ENCODE results near the gene HDAC11. TPM values are rescaled to one million over a fixed set of nuclear protein-coding genes. Genes with fewer than 3 reads are reported as not detected.

The HDAC11 gene
- total RNA-seq, 1 donor from 2014 or later = 37.5 TPM

DNA sequence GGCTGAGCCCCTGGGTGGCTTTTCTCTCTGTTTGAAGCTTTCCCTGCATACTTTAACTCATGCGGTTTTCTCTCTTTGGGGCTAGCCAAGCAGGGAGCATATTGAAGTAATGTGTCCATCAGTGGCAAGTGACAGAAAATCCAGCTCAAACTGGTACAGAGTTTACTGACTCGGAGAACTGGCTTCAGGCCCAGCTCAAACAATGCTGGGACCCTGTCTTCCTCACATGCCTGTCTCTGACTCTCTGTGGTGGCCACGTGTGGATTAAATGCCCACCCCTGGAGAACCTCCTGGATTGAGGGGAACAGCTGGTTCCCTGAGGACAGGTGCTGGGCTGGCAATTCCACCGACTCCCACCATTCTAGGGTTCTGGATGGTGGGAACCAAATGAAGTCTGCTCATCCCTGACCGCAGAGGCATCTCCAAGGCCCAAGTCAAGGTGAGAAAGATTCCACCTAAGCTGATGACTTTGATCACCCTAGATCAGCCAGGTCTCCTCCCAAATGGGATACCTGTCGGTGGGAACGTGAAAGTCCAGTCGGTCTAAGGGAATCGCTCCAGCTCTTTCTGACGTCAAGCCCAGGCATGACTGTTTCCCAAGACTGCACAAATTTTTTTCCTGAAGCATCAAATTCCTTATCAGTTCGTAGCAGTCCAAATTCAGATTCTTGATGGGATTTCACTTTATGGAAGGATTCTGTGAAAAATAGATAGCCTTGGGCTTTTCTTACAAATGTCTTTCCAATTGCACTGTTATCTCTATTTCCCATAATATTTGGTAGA lies 16.3 kb upstream of the HDAC11 start:
- ATAC-seq (no peak), DNase-seq (ENCODE audit: missing footprints) (no peak)
- intact Hi-C loops (cut with DNase I) = no loop called here

DNA sequence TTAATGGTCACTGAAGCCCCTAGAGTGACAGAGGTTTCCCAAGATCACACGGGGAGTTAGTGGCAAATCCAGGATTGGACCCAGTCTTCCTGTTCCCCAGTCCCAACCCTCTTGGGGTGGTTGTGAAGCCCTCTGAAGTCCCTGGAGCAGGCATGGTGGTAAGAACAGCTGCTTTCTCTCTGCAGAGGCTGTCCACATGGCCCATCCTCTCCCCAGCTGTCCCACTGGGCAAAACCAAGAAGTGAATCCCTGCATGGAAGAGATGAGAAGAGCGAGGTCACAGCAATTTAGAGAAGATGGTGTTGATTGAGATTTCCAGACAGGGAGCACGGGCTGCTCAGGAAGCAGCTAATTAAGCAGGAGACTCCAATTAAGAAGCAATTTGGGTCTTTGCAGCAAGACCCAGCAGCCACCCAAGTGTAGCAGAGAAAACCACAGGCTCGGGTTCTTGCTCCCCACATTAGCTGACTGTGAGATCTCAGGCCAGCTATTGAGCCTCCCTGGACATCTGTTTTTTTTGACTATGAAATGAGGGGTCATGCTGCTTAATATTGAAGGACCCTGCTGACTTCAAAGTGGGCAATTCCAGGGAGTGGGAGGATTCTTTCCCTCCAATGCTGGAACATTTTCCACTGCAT lies 14.8 kb upstream of the HDAC11 start:
- no peak for ATAC-seq
- intact Hi-C loops (cut with DNase I) = no loop called here
- no peak for DNase-seq (ENCODE audit: missing footprints)

DNA sequence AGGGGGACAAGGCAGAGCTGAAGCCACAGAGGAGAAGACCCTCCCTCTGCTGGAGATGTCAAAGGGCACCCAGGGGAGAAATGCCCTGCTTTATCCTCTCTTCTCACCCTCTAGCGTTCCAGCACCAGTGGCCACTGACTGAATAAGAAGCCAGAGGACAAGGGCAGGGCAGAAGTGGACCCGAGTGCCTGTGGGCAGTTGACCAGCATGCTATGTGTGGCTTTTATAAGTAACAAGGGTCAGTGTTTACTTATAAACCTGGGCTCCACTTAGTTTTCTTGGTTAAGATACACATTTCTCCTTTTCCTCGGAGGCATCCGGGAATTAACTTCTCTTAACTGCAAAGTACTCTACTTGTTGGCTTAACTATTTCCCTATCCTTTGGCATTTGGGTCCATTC lies 13.3 kb upstream of the HDAC11 start:
- ATAC-seq (no peak), DNase-seq (ENCODE audit: missing footprints) (no peak)
- intact Hi-C loops (cut with DNase I) = no loop called here

DNA sequence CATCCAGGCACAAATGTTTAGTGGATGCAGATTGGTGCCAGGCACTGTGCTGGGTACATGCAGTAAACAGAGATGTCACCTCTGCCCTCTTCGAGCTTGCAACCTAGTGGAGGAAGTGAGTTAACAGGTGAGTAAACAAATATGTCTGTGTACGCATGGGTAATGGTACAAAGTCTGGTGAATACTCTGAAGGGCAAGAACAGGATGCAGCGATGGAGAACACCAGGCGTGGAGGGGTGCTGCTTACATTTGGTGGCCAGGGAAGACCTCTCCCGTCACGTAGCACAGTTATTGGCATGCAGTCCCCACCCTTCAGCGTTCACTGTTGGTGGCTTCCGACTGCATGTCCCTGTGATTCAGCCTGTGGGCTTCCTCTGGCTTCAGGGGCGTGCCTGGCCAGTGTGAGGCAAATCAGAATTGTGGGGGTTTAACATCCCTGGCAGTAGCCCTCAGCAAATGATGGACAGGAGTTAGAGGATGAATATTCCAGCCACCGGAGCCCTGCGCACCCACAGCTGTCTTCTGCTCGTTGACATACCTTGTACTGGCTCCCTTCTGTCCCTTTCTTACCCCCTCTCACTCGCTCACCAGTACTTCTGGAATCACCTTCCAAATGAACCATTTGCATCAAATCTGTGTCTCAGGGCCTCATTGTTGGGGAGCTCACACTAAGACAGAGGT lies 9.1 kb upstream of the HDAC11 start:
- intact Hi-C loops (cut with DNase I) = no loop called here
- ATAC-seq (no peak), DNase-seq (ENCODE audit: missing footprints) (no peak)

DNA sequence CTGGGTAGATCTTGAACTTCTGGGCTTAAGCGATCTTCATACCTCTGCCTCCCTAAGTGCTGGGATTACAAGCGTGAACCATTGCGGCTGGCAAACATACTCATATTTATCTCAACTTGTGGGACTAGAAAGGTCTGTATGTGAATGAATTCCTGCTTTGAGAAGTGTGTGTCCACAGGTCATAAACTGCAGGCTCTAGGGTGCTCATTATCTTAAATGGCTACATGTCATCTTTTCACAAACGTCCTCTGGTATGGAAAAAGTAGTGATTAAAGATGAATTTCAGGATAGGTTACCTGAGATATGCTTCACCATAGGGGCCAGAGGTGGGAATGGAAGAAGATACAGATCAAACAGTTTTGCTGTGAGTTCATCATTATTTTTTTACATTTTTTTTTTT lies 7.8 kb upstream of the HDAC11 start:
- ATAC-seq (no peak), DNase-seq (ENCODE audit: missing footprints) (no peak)
- intact Hi-C loops (cut with DNase I) = no loop called here

DNA sequence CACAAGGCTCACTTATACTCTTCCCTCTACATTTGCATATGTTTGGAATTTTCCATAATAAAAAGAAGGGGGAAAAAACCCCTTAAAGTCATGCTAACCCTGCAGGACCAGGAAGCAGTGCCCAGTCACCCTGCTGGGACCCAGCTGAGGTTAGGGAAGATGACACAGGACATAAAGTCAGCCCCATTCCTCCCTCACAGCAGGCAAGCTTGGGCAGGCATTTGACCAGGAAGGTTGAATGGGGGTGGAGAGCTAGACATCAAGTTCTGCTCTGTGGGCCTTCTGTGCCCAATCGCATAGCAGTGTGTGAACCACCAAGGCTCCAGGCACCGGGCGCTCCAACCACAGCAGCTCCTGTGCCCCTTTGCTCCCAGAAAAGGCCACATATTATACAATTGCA lies 7.1 kb upstream of the HDAC11 start:
- no peak for DNase-seq (ENCODE audit: missing footprints)
- intact Hi-C loops (cut with DNase I) = no loop called here

DNA sequence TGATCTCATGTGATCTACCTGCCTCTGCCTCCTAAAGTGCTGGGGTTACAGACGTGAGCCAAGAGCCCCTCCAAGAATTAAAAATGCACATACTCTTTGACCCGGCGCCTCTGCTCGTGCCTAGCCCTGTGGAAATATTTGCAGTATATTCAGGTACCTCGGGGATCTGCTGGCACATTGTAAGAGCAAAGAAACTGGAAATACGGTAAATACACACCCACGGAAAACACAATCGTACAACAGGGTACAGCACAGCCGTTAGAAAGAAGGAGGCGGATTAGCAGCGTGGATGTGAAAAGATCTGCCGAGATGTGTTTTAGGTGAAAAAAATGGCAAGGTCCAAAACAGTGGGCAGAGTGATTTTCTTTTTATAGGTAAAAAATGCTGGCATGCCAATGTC lies 6.1 kb upstream of the HDAC11 start:
- intact Hi-C loops (cut with DNase I) = no loop called here
- ATAC-seq (no peak), DNase-seq (ENCODE audit: missing footprints) (no peak)

More for the DNA sequence above, 7.1 kb upstream of the HDAC11 start:
- no peak for ATAC-seq

DNA sequence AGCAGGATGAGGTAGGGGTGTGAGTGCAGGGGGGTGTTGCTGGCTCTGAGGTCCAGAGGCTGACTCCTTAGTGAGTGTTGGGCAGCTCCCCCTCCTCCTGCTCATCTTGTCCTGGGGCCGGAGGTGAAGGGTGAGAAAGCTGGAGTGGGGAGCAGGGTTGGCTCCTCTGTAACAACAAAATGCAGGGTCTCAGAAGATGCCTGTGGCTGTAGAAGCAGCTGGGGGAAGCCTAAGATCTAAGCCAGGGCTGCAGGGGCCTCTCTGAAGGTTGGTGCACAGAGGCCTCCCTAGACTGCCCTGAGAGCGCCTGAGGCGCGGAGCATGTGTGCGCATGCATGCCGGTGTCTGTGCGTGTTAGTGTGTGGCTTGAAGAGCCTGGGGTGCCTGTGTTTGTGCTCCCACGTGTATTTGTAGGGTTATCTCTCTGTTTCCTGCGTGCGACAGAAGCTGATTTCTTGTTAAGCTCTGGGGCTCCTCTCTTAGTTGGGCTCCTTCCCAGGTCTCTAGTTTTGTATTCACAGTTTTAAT lies 5.3 kb upstream of the HDAC11 start:
- intact Hi-C loops (cut with DNase I) = no loop called here
- ATAC-seq = no peak

DNA sequence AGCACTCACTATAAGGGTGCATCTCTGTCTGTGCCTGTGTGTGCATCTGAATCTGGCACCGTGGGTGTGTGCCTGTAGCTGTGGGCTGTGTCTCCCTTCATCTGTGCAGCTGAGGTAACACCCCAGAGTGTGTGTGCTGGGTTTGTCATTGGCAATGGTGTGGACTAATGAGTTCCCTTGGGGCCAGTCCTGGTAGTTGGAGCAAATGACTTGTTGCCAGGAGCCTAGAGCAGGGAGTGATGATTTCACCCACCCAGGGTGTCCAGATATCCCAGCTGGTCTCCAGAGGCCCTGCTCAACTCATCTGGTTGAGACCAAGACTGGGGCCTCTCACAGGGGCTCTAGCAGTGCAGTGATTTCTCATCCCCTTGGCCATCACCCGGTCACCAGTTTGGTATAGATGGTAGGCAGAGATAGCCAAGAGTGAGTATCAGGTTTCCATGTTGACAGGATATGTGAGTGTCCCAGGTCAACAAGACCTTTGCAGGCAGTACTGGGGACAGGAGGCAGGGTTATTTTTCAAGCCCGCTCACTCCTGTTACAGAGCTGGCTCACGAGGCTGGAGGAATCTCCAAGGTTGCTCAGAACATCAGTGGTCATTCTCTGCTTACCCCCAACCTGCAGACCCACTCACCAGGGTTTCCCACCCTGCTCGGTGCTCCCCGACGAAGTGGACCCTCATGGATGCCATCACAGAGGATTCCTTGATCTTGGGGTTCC lies 4.1 kb upstream of the HDAC11 start:
- ATAC-seq (no peak), DNase-seq (ENCODE audit: missing footprints) (no peak)
- intact Hi-C loops (cut with DNase I) = no loop called here

More for the DNA sequence above, 5.3 kb upstream of the HDAC11 start:
- DNase-seq (ENCODE audit: missing footprints) = no peak

DNA sequence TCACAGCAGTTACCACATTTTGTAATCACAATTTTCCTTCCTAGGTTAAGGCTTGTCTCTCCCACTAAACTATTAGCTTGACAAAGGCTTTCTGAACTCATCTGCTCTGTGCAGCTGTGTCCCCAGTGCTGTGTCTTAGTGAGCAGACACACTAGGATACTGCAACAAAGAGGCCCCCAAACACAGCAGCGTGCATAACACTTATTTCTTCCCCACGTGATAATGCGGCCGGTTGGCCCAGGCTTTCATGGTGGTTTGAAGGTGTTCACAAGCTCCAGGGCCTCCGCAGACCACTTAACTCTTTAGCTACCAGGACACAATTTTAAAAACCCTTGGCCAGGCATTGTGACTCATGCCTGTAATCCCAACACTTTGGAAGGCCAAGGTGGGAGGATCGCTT lies 2.2 kb upstream of the HDAC11 start:
- DNase-seq (ENCODE audit: missing footprints) (no peak), ATAC-seq (no peak)
- intact Hi-C loops (cut with DNase I) = no loop called here

DNA sequence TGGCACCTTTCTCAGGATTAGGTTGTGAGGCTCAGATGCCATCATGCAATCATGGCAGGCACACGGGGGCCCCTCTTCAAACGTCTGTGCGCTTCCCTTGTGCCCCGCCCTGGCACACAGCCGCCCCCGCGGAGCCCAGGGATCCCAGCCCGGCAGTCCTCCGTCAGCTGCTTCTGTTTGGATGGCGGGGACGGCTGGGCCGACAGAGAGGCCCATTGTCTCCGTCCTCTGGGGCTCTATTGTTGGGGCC lies 849 bp upstream of the HDAC11 start:
- ATAC-seq = peak; percentile 26
- intact Hi-C loops (cut with DNase I) = no loop called here
- DNase-seq (ENCODE audit: missing footprints) = no peak

DNA sequence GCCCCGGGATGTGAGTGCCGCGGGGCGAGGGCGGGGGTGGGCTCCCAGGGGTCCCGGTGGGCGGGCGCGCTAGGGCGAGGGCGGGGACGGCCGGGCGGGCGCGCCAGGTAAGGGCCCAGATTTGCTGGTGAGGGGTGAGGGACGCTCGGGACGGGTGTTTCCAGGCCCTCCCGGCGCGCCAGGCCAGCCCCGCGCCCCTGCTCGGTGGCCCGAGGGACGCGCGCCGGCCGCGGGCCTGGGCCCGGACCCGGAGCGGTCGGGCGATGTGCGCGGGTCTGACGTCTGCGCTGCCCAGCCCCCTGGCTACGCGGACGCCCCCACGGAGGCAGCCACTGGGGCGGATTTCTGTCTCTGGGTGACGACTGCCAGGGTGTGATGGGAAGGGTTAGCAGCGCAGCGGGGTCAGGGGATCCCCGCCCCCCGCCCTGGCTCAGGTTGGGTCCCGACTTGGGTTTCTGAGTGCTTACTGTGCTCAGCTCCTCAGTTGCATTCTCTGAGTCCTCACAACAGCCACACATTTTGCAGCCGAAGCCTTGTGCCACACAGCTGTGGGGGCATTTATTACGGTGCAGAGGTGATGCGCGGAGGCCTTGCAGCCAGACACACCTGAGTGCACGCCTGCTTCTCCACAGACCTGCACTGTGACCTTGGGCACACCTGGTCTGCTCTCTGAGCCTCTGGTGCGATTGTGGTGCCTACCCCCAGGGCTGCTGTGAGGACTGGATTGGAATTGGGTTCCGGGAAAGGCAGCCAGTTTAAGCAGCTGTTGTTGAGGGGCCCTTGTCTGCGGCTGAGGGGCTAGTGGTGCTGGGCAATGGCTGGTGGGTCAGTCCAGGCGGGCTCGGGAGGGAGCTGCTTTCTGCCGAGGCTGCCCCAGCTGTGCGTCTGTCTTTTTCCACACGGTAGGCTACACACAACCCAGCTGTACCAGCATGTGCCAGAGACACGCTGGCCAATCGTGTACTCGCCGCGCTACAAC lies 523 bp downstream of the HDAC11 start:
- DNase-seq (ENCODE audit: missing footprints) = no peak
- peak; percentile 8 for ATAC-seq
- intact Hi-C loops (cut with DNase I) = no loop called here

DNA sequence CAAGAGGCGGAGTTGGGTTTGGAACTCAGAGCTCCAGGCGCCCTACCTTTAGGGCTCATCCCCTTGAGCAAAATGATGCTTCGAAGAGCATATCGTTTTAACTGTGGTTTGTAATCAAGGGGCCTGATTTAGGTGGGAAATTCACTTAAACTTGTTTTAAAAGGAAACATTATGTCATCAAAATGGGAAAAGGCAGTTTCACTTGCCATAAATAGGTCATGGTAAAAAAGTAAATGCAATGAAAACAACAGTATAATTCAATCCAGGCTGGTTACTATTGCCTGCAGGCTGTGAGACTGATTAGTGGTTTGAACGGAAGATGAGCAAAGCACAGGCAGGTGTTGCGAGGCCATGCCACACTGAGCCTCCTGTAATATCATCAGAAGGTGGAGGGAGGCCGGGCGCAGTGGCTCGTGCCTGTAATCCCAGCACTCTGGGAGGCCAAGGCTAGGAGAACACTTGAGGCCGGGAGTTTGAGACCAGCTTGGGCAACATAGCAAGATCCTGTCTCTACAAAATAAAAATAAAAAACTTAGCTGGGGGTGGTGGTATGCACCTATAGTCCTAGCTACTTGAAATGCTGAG lies 2.1 kb downstream of the HDAC11 start:
- ATAC-seq (no peak), DNase-seq (ENCODE audit: missing footprints) (no peak)
- intact Hi-C loops (cut with DNase I) = no loop called here

DNA sequence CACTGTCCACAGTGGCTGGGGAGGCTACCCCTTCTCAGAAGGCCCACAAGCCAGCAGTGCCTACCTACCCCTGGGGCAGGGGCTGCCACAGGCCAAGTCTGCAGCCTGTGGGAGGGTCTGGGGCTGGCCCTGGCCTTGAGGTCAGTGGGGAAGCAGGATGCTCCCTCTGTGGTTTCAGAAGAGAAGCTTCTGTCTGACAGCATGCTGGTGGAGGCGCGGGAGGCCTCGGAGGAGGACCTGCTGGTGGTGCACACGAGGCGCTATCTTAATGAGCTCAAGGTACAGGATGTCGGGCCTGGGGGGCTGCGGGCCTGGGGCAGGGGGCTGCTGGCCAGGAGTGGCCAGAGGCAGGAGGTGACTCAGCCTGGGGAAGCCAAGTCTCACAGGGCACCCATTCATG lies 3.2 kb downstream of the HDAC11 start:
- DNase-seq (ENCODE audit: missing footprints) (no peak), ATAC-seq (no peak)
- intact Hi-C loops (cut with DNase I) = no loop called here

DNA sequence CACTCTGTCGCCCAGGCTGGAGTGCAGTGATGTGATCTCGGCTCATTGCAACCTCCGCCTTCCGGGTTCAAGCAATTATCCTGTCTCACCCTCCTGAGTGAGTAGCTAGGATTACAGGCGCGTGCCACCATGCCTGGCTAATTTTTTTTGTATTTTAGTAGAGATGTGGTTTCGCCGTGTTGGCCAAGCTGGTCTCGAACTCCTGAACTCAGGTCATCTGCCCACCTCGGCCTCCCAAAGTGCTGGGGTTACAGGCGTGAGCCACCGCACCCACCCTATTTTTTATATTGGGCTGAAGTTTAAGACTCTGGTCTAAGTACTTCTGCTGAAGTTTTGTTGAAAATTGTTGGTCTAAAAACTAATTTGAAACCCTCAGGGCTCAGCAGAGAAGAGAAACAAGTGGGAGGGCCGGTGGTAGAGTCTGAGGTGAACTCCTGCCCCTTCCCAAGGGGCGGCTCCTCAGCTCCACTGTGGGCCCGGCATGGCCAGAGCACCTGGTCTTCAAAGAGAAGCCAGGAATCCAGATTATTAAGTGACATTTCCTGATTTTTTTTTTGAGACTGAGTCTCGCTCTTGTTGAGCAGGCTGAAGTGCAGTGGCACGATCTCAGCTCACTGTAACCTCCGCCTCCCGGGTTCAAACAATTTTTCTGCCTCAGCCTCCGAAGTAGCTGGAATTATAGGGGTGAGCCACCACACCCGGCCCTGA lies 4.0 kb downstream of the HDAC11 start:
- no peak for DNase-seq (ENCODE audit: missing footprints)
- intact Hi-C loops (cut with DNase I) = no loop called here
- no peak for ATAC-seq

DNA sequence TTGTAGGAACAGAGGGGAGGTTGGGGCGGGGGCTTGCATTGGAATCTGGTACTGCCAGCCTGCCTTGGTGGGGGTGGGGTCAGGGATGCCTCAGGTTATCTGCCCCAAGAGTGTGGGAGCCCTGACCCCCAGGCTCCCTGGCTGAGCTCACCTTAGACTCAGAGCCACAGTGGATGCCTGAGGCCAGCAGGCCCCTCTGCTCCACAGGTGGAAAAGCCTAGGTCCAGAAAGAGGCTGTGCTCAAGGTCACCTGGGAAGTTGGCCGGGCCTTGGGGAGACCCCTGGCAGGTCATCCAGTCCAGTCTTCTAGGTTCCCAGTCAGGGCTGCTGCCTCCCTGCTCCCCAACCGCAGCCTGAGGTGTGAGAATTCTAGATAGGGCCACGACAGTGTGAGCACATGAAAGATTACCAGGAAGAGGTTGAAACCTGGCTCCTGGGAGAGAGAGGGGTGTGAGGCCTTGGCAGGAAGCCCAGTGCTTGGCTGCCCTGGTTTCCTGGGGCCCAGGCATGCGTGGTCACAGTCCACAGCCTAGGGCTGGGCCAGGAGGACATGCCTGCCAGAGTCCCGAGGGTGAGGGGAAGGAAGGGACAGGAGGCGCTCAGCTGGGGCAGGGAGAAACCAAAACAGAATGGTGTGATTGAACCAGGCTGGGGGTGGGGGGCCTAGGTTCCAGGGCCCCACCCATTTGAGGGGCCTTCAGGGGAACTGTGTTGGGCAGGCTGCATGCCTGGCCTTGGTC lies 4.9 kb downstream of the HDAC11 start:
- peak; percentile 89 for ATAC-seq
- peak; percentile 89 for DNase-seq (ENCODE audit: missing footprints)
- intact Hi-C loops (cut with DNase I) = no loop called here
